Testis (tissue), 2 donors: Measurements from ENCODE around the gene SDS.

Experiments used
- CTCF ChIP-seq, 3 experiments: fragments of 450-650 bp in 2 of 3; fragments of 200-600 bp in 1 of 3; sonication (generic) in 1 of 3; IDR thresholded peaks; one replicate each; pipeline ENCODE4 v1.5.1; 2016 to 2019; ENCODE audit warnings: antibody characterized with exemption in 3 of 3, mild to moderate bottlenecking in 2 of 3, moderate library complexity in 1 of 3
- POLR2A ChIP-seq: fragments of 450-650 bp; IDR thresholded peaks from one replicate; pipeline ENCODE4 v1.6.1; 2017; ENCODE audit warnings: antibody characterized with exemption, mild to moderate bottlenecking, moderate library complexity

DNA sequence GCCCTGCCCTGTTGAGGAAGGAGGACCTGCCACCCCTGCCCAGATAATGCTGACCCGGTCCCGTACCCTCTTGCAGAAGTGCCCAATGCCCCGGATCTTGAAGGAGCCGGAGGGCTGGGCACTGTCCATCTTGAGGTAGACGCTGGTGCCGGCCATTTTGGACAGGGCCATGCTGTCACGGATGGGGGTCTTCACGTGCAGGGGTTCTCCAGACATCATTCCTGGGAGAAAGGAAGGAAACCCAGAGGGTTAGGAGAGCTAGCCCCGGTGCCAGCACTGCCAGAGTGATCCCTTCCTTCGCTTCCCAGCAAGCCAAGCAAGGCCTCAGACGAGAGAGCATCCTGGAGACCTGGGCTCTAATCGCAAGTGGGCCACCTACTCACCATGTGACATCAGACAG, 4.2 kb downstream of the SDS start:
- TF ChIP-seq CTCF (IDR thresholded peaks at IDR 0.05) = no peak
- TF ChIP-seq POLR2A = no peak
